Measurements from ENCODE around the gene ABCB9. TPM values are rescaled to one million over a fixed set of nuclear protein-coding genes. Genes with fewer than 3 reads are reported as not detected.

ABCB9 gene
- total RNA-seq, result 4.4 and 7.5 TPM in 2 replicates

GRCh38 chr12:122965851-122966742, at the start of gene ABCB9:
Gene ABCB9, minus strand, starts transcription at chr12:122966463. Its CDS starts 6,228 bp downstream, at chr12:122960235.

DNA sequence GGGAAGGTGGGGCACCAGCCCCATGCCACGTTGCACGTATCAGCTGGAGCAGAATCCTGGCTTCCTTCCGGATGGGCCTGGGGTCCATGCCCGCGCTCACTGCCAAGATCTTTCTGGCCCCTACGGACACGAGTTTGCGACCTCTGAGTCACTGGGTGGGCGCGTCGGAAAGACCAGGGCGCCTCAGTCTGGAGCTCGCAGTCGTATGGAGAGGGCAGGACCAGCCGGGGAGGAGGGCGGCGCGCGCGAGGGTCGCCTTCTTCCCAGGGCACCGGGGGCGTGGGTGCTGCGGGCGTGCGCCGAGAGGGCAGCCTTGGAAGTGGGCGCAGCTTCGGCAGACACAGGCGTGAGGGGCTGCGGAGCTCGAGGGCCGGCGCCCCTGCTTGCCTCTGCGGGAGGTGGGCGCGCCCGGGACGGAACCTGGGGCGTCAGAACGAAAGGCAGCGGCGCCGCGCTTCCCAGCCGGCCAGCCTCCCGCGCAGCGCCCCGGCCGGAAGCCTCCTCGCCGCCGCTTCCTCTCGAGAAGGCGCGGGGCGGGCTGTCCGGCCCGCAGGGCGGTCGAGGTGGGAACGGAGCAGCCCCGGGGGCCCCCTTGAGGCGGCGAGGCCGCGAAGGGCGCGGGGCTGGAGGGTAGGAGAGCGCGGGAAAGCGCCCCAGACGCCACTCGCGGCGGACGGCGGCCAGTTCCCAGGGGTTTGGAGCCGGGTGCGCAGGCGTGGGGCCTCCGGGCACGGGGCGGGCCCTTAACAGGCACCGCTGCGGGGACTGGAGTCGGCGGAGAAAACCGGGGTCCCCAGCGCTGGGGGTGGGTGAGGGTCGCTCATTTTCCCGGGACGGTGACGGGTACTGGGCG, 14.1 kb upstream of the ABCB9 start, which contains the start of gene ARL6IP4:
Gene ARL6IP4, plus strand, starts transcription at position 499 of the 853 bp plus-strand sequence. CDS start 459 bp downstream, outside the sequence.

GRCh38 chr12:122974892-122975789, 8.9 kb upstream of the ABCB9 start, which contains the start of gene OGFOD2:
Gene OGFOD2, plus strand, starts transcription at chr12:122975244. Its CDS starts 8 bp downstream, at chr12:122975252.

GRCh38 chr12:122895704-122896636, 70.3 kb downstream of the ABCB9 start, which contains the start of gene VPS37B:
Gene VPS37B, minus strand, starts transcription at chr12:122896124. Its CDS starts 62 bp downstream, at chr12:122896062.

Other genes starting within 250 kb of the ABCB9 start
- not detected in 2 replicates for gene HCAR3, start 249.7 kb downstream of the ABCB9 start, total RNA-seq
- gene HCAR1, start 235.6 kb downstream of the ABCB9 start, total RNA-seq, result not detected in 2 replicates
- gene DENR, start 213.6 kb downstream of the ABCB9 start, total RNA-seq, result 35.1 and 45.4 TPM in 2 replicates
- gene CCDC62, start 191.9 kb downstream of the ABCB9 start, total RNA-seq, result 0.30 and 0.65 TPM in 2 replicates
- 121 and 122 TPM in 2 replicates for gene HIP1R, start 131.0 kb downstream of the ABCB9 start, total RNA-seq
- gene VPS37B, start 70.3 kb downstream of the ABCB9 start, total RNA-seq, result 14.3 and 17.9 TPM in 2 replicates
- gene OGFOD2, start 8.8 kb upstream of the ABCB9 start, total RNA-seq, result 8.8 and 11.4 TPM in 2 replicates
- gene ARL6IP4, start 14.2 kb upstream of the ABCB9 start, total RNA-seq, result 227 and 297 TPM in 2 replicates
- gene PITPNM2, start 184.6 kb upstream of the ABCB9 start, total RNA-seq, result 2.6 and 3.6 TPM in 2 replicates

Data from epithelial cell of umbilical artery (primary cell).